Measurements from ENCODE around the gene PSME1. TPM values are rescaled to one million over a fixed set of nuclear protein-coding genes. Genes with fewer than 3 reads are reported as not detected.

Gene PSME1
- polyA plus RNA-seq, 4 donors, result 307 to 576 (median 467) TPM

DNA sequence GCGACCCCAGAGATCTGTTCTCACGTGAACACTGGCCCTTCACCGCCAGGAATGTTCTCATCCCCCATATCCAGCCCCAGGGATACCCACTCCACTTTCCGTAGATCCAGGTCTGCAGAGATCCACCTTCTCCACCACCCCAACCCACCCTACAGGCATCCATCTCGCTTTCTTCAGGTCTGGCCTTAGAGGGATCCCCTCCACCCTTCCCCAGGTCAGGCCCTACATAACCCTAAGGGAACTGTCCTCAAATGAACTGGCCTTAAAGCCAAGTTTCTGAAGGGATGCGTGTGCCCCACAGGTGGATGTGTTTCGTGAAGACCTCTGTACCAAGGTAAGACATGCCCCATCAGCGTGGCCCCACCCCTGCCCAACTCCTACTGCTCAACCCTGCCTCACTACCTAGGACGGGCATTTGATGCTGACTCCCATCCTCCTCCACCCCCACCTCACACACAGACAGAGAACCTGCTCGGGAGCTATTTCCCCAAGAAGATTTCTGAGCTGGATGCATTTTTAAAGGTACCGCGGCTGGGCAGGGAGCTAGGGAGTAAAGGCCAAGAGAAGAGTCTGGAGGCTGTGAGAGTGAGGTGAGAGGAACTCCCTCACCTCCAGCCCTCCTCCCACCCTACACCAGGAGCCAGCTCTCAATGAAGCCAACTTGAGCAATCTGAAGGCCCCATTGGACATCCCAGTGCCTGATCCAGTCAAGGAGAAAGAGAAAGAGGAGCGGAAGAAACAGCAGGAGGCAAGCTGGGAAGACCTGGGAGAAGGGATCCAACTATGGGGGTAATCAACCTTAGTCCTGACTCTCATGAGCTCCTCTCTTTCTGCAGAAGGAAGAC is 912 bp downstream of the PSME1 start:
- H3K9me3 ChIP-seq (ENCODE audit: control insufficient read depth in 2 of 2, insufficient read depth in 1 of 2, low read depth in 1 of 2, low read length in 1 of 2), result no peaks in the 10 kb centered on the region
- peaks cover 5 to 42% (median 6%) of the 10 kb centered on the region in 3 donors for H3K36me3 ChIP-seq (ENCODE audit: control insufficient read depth in 3 of 3, insufficient read depth in 2 of 3, low read depth in 1 of 3, low read length in 3 of 3)
- H3K4me3 ChIP-seq (ENCODE audit: low read depth in 1 of 3, low read length in 3 of 3), result peak overlapping the region; percentile 87 to 97 (median 92)
- FAIRE-seq, result no peak
- whole genome bisulfite sequencing, 3 donors, result 11 to 27% (median 17%) methylated on average over 13 of the region's 13 CpGs
- H3K4me1 ChIP-seq (ENCODE audit: control insufficient read depth in 3 of 3, insufficient read depth in 2 of 3, low read depth in 1 of 3, low read length in 2 of 3), result peaks cover 7 to 38% (median 13%) of the 10 kb centered on the region in 3 donors
- no peaks in the 10 kb centered on the region for H3K27me3 ChIP-seq (ENCODE audit: control insufficient read depth in 3 of 3, insufficient read depth in 3 of 3, low read length in 3 of 3)
- DNase-seq, result peak; percentile 22 to 40
- peak overlapping the region; percentile 80 to 97 (median 80) for H3K27ac ChIP-seq (ENCODE audit: low read depth in 1 of 3, low read length in 2 of 3)

DNA sequence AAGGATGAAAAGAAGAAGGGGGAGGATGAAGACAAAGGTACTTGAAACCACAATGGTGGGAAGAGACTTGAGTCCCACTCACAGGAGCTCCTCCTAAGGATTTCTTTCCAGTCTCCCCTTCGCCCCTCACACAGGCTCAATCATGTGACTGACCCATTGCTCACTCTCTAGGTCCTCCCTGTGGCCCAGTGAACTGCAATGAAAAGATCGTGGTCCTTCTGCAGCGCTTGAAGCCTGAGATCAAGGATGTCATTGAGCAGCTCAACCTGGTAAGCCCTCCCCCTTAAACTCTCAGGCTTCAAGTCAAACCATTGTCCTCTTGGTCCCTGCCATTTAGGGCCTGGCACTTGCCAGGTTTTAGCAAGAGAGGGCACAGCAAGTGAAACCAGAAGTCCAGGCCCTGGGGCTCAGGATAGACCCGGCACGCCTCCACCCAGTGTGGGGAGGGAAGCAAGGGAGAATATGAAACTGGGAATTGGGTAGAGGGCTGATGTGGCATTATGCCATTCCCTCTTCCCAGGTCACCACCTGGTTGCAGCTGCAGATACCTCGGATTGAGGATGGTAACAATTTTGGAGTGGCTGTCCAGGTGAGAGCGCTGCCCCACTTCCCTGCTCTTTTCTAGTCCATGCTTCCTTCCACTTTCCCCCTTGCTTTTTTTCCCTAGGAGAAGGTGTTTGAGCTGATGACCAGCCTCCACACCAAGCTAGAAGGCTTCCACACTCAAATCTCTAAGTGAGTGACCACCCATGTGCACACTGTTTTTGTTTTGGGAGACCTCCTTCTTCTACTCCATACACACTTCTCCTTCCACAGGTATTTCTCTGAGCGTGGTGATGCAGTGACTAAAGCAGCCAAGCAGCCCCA is 1.8 kb downstream of the PSME1 start:
- Histone ChIP-seq H3K4me1 (ENCODE audit: control insufficient read depth in 3 of 3, insufficient read depth in 2 of 3, low read depth in 1 of 3, low read length in 2 of 3) (peaks cover 7 to 46% (median 13%) of the 10 kb centered on the region in 3 donors), H3K27me3 (ENCODE audit: control insufficient read depth in 3 of 3, insufficient read depth in 3 of 3, low read length in 3 of 3) (no peaks in the 10 kb centered on the region), H3K36me3 (ENCODE audit: control insufficient read depth in 3 of 3, insufficient read depth in 2 of 3, low read depth in 1 of 3, low read length in 3 of 3) (peaks cover 5 to 33% (median 6%) of the 10 kb centered on the region in 3 donors), H3K4me3 (ENCODE audit: low read depth in 1 of 3, low read length in 3 of 3) (peak overlapping the region in 1 of 3 donors; percentile 92), H3K27ac (ENCODE audit: low read depth in 1 of 3, low read length in 2 of 3) (peak overlapping the region; percentile 21 to 97 (median 80)), H3K9me3 (ENCODE audit: control insufficient read depth in 2 of 2, insufficient read depth in 1 of 2, low read depth in 1 of 2, low read length in 1 of 2) (no peaks in the 10 kb centered on the region)
- WGBS, 3 donors, result 69 to 87% (median 73%) methylated on average over 8 of the region's 8 CpGs
- DNase-seq (no peak), FAIRE-seq (no peak)

DNA sequence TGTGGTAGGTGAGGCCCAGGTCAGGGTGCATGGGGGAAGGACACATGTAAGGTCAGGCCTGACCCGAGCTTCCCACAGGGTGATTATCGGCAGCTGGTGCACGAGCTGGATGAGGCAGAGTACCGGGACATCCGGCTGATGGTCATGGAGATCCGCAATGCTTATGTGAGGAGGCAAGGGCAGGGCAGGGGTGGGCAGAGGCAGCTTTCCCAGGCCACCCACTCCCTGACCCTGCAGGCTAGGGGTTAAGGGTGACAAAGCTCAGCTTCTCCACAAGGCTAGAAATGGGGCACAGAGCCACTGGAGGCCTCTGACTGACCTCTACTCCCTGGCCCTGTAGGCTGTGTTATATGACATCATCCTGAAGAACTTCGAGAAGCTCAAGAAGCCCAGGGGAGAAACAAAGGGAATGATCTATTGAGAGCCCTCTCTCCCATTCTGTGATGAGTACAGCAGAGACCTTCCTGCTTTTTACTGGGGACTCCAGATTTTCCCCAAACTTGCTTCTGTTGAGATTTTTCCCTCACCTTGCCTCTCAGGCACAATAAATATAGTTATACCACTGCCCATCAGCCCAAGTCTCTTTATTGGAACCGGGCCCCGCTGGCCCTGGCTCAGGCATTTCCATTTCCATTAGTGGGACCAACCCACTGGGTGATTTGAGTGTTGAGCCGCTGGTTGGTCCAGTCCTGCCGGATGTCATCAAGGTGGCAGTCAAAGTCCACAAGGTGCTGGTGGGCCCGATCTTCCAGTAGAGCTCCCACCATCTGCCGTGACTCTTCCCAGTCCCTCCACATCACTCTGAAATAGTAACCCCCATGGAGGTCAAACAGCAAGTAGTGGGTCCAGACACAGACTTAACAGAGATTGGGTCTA is 2.6 kb downstream of the PSME1 start:
- H3K36me3 ChIP-seq (ENCODE audit: control insufficient read depth in 3 of 3, insufficient read depth in 2 of 3, low read depth in 1 of 3, low read length in 3 of 3), result peaks cover 5 to 38% (median 9%) of the 10 kb centered on the region in 3 donors
- H3K27me3 ChIP-seq (ENCODE audit: control insufficient read depth in 3 of 3, insufficient read depth in 3 of 3, low read length in 3 of 3), result no peaks in the 10 kb centered on the region
- H3K4me1 ChIP-seq (ENCODE audit: control insufficient read depth in 3 of 3, insufficient read depth in 2 of 3, low read depth in 1 of 3, low read length in 2 of 3), result peaks cover 7 to 55% (median 19%) of the 10 kb centered on the region in 3 donors
- no peaks in the 10 kb centered on the region for H3K9me3 ChIP-seq (ENCODE audit: control insufficient read depth in 2 of 2, insufficient read depth in 1 of 2, low read depth in 1 of 2, low read length in 1 of 2)
- DNase-seq (no peak), FAIRE-seq (no peak)
- 52 to 76% (median 61%) methylated on average over 13 of the region's 13 CpGs for WGBS, 3 donors
- peak overlapping the region in 1 of 3 donors; percentile 15 for H3K4me3 ChIP-seq (ENCODE audit: low read depth in 1 of 3, low read length in 3 of 3)
- H3K27ac ChIP-seq (ENCODE audit: low read depth in 1 of 3, low read length in 2 of 3), result peak overlapping the region in 2 of 3 donors; percentile 21 to 25

DNA sequence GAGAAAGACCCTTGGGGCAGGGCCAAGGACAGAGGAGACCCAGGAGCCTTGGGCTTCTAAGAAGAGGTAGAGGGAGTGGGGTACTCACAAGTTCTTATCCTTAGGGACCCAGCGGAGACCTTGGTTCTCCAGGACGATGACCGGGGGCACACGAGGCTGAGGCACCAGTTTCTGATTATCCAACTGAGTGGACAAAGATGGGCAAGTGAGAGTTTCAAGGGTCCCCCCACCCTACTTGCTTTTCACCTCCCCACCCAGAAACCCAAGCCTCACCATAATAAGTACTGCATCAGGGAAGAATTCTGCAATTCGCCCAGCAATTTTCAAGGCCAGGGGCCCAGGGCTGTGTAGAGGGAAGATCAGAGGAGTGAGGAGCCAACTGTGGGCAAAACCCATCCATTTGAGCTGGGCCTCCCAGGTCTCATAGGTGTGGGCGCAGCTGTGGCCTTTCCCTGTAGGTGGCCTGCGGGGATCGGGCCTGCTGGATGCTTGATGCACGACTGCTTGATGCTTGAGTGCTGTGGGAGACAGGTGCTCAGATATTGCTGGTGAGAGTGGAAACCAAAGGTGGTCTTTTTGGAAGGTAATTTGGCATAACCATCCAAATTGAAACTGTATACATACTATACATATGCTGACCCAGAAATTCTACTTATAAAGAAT is 3.4 kb downstream of the PSME1 start:
- H3K9me3 ChIP-seq (ENCODE audit: control insufficient read depth in 2 of 2, insufficient read depth in 1 of 2, low read depth in 1 of 2, low read length in 1 of 2), result no peaks in the 10 kb centered on the region
- DNase-seq (no peak), FAIRE-seq (no peak)
- peaks cover 7 to 61% (median 24%) of the 10 kb centered on the region in 3 donors for H3K4me1 ChIP-seq (ENCODE audit: control insufficient read depth in 3 of 3, insufficient read depth in 2 of 3, low read depth in 1 of 3, low read length in 2 of 3)
- WGBS, 3 donors, result 63 to 79% (median 64%) methylated on average over 9 of the region's 9 CpGs
- peak overlapping the region in 1 of 3 donors; percentile 5 for H3K27ac ChIP-seq (ENCODE audit: low read depth in 1 of 3, low read length in 2 of 3)
- peak overlapping the region in 1 of 3 donors; percentile 15 for H3K4me3 ChIP-seq (ENCODE audit: low read depth in 1 of 3, low read length in 3 of 3)
- H3K27me3 ChIP-seq (ENCODE audit: control insufficient read depth in 3 of 3, insufficient read depth in 3 of 3, low read length in 3 of 3), result no peaks in the 10 kb centered on the region
- H3K36me3 ChIP-seq (ENCODE audit: control insufficient read depth in 3 of 3, insufficient read depth in 2 of 3, low read depth in 1 of 3, low read length in 3 of 3), result peaks cover 9 to 44% (median 10%) of the 10 kb centered on the region in 3 donors

DNA sequence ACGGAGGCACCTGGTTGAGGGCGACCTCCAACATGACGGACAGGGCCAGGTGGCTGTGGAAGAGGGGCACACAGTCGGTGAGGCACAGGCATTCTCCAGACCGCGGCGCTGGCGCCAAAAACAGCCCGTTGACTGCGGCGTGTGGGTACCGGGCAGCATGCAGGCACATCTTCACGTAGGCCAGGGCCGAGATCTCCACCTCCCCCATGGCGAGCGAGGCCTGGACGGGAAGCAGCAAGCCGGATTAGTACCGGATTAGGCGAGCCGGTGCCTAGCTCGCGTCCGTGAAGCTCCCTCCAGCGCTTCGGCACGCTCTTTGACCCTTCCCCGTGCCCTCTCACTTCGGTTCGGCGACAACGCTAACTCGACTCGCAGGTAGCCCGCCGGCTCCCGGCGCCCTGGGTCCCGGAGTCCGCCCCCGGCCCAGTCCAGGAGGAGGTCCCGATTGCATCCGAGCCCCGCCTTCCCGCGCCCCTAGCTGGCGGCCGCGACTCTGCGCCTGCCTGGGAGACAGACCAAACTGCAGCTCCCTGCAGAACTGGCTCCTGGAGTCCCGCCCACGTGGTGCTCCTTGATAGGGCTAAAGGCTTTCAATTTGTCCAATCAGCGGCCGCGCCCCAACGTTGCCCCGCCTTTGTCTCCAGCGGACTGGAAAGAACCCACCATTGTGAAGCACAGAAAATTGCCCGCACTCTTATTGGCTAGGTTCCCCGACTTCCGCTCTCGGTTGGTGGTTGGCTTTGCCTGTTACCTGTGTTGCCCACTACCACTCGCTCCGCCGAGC is 5.3 kb downstream of the PSME1 start, which contains the start of gene EMC9:
Gene EMC9 (minus strand): TSS at position 495 of the 784 bp plus-strand sequence. CDS start 287 bp downstream, at position 208.
- peak within 1 kb of the TSS; percentile 70 to 86 (median 81) for H3K4me3 ChIP-seq (ENCODE audit: low read depth in 1 of 3, low read length in 3 of 3)
- DNase-seq (peak; percentile 100), FAIRE-seq (no peak)
- peaks cover 9 to 44% (median 10%) of the 10 kb centered on the region in 3 donors for H3K36me3 ChIP-seq (ENCODE audit: control insufficient read depth in 3 of 3, insufficient read depth in 2 of 3, low read depth in 1 of 3, low read length in 3 of 3)
- H3K27ac ChIP-seq (ENCODE audit: low read depth in 1 of 3, low read length in 2 of 3), result peak within 1 kb of the TSS; percentile 90 to 96 (median 90)
- 0% methylated on average over 60 to 65 of the region's 65 CpGs for WGBS, 3 donors
- H3K4me1 ChIP-seq (ENCODE audit: control insufficient read depth in 3 of 3, insufficient read depth in 2 of 3, low read depth in 1 of 3, low read length in 2 of 3), result peaks cover 12 to 69% (median 28%) of the 10 kb centered on the region in 3 donors
- no peaks in the 10 kb centered on the region for H3K9me3 ChIP-seq (ENCODE audit: control insufficient read depth in 2 of 2, insufficient read depth in 1 of 2, low read depth in 1 of 2, low read length in 1 of 2)
- H3K27me3 ChIP-seq (ENCODE audit: control insufficient read depth in 3 of 3, insufficient read depth in 3 of 3, low read length in 3 of 3), result no peaks in the 10 kb centered on the region

DNA sequence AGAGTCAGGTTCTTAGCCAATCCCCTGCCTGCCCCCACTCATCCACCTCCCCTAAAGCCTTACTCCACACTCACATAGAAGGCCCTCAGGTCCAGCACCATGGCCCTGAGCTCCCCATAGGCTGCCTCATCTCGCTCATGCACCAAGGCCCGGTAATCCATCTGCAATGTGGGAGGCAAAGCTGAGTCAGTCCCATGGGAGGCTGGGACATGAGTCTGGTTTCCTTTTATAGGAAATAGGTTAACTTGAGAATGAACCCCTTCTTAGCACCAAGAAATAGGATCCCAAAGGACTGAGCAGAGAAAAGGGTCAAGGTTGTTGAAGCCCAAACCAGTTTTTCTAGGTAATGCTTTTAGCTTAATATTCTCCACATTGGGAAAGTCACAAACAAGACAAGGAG is 7.5 kb downstream of the PSME1 start:
- H3K4me1 ChIP-seq (ENCODE audit: control insufficient read depth in 3 of 3, insufficient read depth in 2 of 3, low read depth in 1 of 3, low read length in 2 of 3), result peaks cover 15 to 57% (median 22%) of the 10 kb centered on the region in 3 donors
- peak overlapping the region in 1 of 3 donors; percentile 59 for H3K27ac ChIP-seq (ENCODE audit: low read depth in 1 of 3, low read length in 2 of 3)
- DNase-seq, result no peak
- WGBS, 3 donors, result 86 to 98% (median 90%) methylated on average over 2 of the region's 2 CpGs
- FAIRE-seq, result no peak
- H3K9me3 ChIP-seq (ENCODE audit: control insufficient read depth in 2 of 2, insufficient read depth in 1 of 2, low read depth in 1 of 2, low read length in 1 of 2), result no peaks in the 10 kb centered on the region
- H3K4me3 ChIP-seq (ENCODE audit: low read depth in 1 of 3, low read length in 3 of 3), result no peak overlapping the region
- H3K27me3 ChIP-seq (ENCODE audit: control insufficient read depth in 3 of 3, insufficient read depth in 3 of 3, low read length in 3 of 3), result no peaks in the 10 kb centered on the region
- peaks cover 5 to 22% (median 9%) of the 10 kb centered on the region in 3 donors for H3K36me3 ChIP-seq (ENCODE audit: control insufficient read depth in 3 of 3, insufficient read depth in 2 of 3, low read depth in 1 of 3, low read length in 3 of 3)

DNA sequence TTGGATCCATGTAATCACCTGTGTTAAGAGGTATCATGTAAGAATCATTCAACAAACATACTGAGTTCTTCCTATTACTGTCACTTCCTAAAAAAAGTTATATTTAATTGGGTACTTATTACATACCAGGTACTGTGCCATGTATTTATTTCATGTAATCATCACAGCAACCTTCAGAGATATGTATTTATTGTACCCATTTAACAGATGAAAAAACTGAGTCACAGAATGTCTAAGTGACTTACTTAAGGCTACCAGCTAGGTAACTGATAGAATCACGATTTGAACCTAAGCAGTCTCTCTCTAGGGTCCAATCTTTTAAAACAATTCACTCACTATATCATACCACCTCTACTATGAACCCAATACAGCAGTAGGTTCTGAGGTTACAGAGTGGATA is 8.5 kb downstream of the PSME1 start:
- H3K27me3 ChIP-seq (ENCODE audit: control insufficient read depth in 3 of 3, insufficient read depth in 3 of 3, low read length in 3 of 3), result no peaks in the 10 kb centered on the region
- peaks cover 5 to 21% (median 5%) of the 10 kb centered on the region in 3 donors for H3K36me3 ChIP-seq (ENCODE audit: control insufficient read depth in 3 of 3, insufficient read depth in 2 of 3, low read depth in 1 of 3, low read length in 3 of 3)
- FAIRE-seq (no peak), DNase-seq (no peak)
- WGBS, 3 donors, result 55 to 91% (median 76%) methylated on average over 1 of the region's 1 CpG
- no peak overlapping the region for H3K27ac ChIP-seq (ENCODE audit: low read depth in 1 of 3, low read length in 2 of 3)
- no peaks in the 10 kb centered on the region for H3K9me3 ChIP-seq (ENCODE audit: control insufficient read depth in 2 of 2, insufficient read depth in 1 of 2, low read depth in 1 of 2, low read length in 1 of 2)
- peaks cover 10 to 49% (median 17%) of the 10 kb centered on the region in 3 donors for H3K4me1 ChIP-seq (ENCODE audit: control insufficient read depth in 3 of 3, insufficient read depth in 2 of 3, low read depth in 1 of 3, low read length in 2 of 3)
- H3K4me3 ChIP-seq (ENCODE audit: low read depth in 1 of 3, low read length in 3 of 3), result no peak overlapping the region

Measured in small intestine (tissue), 7 donors.